Measurements from ENCODE around the gene CYP4F22.
"Not testable (repeated sequence)": the region's sequence is repeated elsewhere in the genome, so short reads cannot be mapped to it uniquely, and the experiment has no call there.

CYP4F22 gene

GRCh38 chr19:15564534-15565168, 56.3 kb downstream of the CYP4F22 start:
- DNase-seq (ENCODE audit: low read depth in 2 of 2, low spot score in 1 of 2): no peak

- no peak for DNase-seq (ENCODE audit: low read depth in 2 of 2, low spot score in 1 of 2)
Measured at GRCh38 chr19:15570420-15570819, 62.1 kb downstream of the CYP4F22 start.

GRCh38 chr19:15575406-15575805, 67.1 kb downstream of the CYP4F22 start:
- DNase-seq (ENCODE audit: low read depth in 2 of 2, low spot score in 1 of 2): no peak

DNA sequence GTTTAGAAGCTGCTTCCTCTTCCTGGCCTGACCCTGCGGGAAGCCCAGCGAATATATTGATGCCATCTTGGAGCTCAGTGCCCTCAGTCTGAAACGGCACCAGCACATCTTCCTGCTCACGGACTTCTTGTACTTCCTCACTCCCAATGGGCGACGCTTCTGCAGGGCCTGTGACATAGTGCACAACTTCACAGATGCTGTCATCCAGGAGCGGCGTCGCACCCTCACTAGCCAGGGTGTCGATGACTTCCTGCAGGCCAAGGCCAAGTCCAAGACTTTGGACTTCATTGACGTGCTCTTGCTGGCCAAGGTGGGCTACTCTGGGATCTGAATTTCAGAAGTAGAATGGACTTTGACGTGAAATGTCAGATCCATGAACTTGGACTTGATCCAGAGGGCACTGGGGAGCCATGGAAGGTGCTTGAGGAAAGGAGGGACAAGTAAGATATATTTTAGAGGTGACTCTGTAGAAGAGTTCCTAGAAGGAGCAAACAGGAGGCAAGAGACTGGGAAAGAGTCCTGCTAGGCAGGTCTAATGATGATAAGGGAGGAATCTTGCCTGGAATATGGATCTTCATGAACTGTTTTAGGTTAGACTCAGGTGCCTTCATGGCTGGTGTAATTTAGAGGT, 68.3 kb downstream of the CYP4F22 start:
- no peak for DNase-seq (ENCODE audit: low read depth in 2 of 2, low spot score in 1 of 2)

DNA sequence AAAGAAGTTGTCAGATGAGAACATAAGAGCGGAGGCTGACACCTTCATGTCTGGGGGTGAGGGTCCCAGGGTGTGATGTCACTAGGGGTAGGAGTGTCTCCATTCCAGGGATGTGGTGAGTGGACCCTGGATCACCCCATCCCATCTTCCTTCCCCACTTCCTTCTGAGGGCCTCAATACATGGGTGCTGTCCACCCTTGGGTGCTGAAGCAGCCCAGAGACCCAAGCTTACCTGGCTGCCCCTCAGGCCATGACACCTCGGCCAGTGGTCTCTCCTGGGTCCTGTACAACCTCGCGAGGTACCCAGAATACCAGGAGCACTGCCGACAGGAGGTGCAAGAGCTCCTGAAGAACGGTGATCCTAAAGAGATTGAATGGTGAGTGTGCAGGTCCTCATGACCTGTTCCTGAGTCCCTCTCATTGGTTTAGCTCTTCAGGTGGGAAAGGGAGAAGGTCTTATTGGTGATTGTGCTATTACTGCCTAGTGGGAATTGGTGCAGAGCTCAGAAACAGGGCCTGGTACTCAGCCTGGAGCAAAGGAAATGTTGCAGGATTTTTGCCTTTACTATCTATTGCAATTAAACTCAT, 69.0 kb downstream of the CYP4F22 start:
- DNase-seq (ENCODE audit: low read depth in 2 of 2, low spot score in 1 of 2): no peak

DNA sequence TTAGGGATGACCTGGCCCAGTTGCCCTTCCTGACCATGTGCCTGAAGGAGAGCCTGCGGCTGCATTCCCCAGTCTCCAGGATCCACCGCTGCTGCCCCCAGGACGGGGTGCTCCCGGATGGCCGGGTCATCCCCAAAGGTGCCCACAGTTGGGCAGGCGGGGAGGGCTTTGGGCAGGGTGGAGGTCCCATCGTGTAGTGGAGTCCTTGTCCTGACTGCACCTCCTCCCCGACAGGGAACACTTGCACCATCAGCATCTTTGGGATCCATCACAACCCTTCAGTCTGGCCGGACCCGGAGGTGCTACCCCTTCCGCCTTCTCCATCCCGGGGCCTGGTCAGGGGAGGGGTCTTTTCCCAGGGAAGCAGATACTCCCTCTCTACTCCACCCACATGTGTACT, 75.0 kb downstream of the CYP4F22 start:
- DNase-seq (ENCODE audit: low read depth in 2 of 2, low spot score in 1 of 2): no peak

- DNase-seq (ENCODE audit: low read depth in 2 of 2, low spot score in 1 of 2): no peak
Measured at GRCh38 chr19:15584095-15584494, 75.8 kb downstream of the CYP4F22 start.

DNA sequence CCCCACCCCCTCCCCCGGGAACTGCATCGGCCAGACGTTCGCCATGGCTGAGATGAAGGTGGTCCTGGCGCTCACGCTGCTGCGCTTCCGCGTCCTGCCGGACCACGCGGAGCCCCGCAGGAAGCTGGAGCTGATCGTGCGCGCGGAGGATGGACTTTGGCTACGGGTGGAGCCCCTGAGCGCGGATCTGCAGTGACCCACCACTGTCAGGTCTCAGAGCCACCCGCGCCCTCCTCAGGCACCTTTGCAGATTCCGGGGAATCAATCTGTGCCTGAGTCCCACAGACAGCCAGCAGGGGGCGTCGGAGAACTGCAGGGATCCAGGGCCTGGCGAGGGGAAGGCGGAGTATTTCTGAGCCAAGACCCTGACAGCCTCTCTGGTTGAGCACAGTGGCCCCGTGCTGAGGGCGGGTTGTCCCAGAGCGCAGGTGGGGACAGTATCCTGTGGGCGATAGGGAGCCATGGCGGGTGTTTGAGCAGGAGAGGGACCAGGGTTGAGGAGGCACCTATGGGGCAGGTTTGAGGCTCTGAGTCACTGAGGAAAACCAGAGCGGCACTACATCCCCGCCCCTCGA, 76.3 kb downstream of the CYP4F22 start:
- peak; percentile 69 for DNase-seq (ENCODE audit: low read depth in 2 of 2, low spot score in 1 of 2)

DNA sequence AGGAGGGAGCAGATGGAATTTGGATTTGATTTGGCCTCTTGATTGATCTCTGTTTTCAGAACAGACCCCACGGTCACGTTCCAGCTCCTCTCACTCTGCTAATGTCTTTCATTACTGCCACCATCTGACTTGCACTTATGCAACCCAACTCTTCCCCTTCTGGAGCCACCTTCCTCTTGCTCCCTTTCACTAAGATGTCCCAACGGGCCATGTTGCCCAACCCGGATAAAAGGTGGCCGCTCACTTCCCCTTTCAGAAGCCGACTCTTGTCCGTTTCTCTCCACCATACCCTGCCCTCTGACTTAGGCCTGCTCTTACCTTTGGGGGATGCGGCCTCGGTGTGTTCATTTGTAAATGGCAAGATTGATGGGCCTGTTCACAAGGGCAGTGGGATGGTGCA, 79.3 kb downstream of the CYP4F22 start:
- DNase-seq (ENCODE audit: low read depth in 2 of 2, low spot score in 1 of 2): no peak

DNA sequence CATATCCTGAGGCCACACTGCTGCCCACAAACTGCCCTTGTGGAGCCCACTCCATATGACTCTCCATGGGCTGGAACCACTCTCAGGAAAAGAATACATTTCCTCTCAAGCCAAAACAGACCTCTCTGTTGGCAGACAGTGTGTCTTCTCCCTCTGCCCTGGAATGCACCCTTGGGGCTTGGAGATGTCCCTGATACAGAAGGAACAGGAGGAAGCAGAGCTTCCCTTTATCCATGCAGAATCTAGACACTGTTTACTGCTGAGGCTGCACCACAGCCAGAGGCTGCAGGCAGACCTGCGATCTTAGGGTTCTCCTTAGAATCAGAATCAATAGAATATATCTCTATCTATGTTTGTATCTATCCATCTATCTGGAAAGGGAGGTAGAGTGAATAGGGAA, 79.9 kb downstream of the CYP4F22 start:
- DNase-seq (ENCODE audit: low read depth in 2 of 2, low spot score in 1 of 2): no peak

- DNase-seq (ENCODE audit: low read depth in 2 of 2, low spot score in 1 of 2): no peak
Measured at GRCh38 chr19:15589760-15590451, 81.6 kb downstream of the CYP4F22 start.

DNA sequence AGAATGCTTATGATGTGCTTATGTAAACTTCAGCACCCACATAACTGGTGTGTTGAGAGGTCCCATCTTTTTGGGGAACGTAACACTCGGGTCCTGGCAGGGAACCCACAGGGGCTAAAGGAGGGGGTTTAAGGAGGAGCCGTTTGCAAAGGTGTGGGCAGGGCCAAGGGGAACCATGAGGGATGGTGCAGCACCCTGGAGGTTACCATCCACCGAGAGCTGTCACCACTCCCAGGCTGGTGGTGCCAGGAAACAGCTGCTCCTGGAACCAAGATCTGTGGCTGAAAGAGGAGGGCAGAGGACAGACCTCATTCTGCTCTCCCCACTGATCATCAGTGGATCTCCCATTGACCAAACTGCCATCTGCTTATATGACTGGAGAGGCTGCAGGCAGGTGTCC, 83.5 kb downstream of the CYP4F22 start:
- DNase-seq (ENCODE audit: low read depth in 2 of 2, low spot score in 1 of 2): no peak

GRCh38 chr19:15592506-15592905, 84.2 kb downstream of the CYP4F22 start:
- not testable (repeated sequence) for DNase-seq (ENCODE audit: low read depth in 2 of 2, low spot score in 1 of 2)

- DNase-seq (ENCODE audit: low read depth in 2 of 2, low spot score in 1 of 2): not testable (repeated sequence)
Measured at GRCh38 chr19:15593766-15594165, 85.4 kb downstream of the CYP4F22 start.

GRCh38 chr19:15595069-15595468, 86.7 kb downstream of the CYP4F22 start:
- DNase-seq (ENCODE audit: low read depth in 2 of 2, low spot score in 1 of 2): no peak

All from stimulated activated CD8-positive, alpha-beta memory T cell treated with anti-CD3 and anti-CD28 coated beads, Interleukin-4, amount 100 ng/mL, for 1 hour (primary cell).